MCF 10A (cell line): ENCODE results near the gene BHLHE40. TPM values are rescaled to one million over a fixed set of nuclear protein-coding genes. Genes with fewer than 3 reads are reported as not detected.

Source experiments
- BruUV-seq: library from RNA; stranded (reverse); fragments of 400-500 nt; replicated peaks from 2 replicates; lab custom pipeline; 2021; lab: Mats Ljungman, UMichigan
- CTCF ChIA-PET: fragments of 300-600 bp; sonication (Branson Sonifier 250); formaldehyde crosslinking; extraction: SDS; loops from one replicate; lab custom pipeline; 2021; ENCODE audit warnings: antibody characterized with exemption, inconsistent platforms; lab: Yijun Ruan, JAX
- POLR2A ChIA-PET: fragments of 300-600, 350-650 bp; sonication (Branson Sonifier 250); formaldehyde crosslinking; extraction: SDS; loops from one replicate; lab custom pipeline; 2020; ENCODE audit warnings: antibody characterized with exemption, inconsistent platforms; lab: Yijun Ruan, JAX
- DNase-seq: peaks from one replicate; pipeline ENCODE4 v3.0.0-alpha.2; 2018; ENCODE audit not compliant: unreplicated experiment
- H3K27ac Mint-ChIP-seq: one replicate; pipeline ENCODE4 v1.8.0; 2022; ENCODE audit warnings: mild to moderate bottlenecking, low read depth, mixed read lengths; ENCODE audit not compliant: unreplicated experiment
- H3K27me3 Mint-ChIP-seq: one replicate; pipeline ENCODE4 v1.8.0; 2022; ENCODE audit warnings: mixed read lengths; ENCODE audit not compliant: insufficient read depth, unreplicated experiment
- H3K36me3 Mint-ChIP-seq: one replicate; pipeline ENCODE4 v1.8.0; 2022; ENCODE audit warnings: mild to moderate bottlenecking, moderate library complexity, mixed read lengths; ENCODE audit not compliant: insufficient read depth, unreplicated experiment
- H3K4me1 Mint-ChIP-seq: one replicate; pipeline ENCODE4 v1.8.0; 2022; ENCODE audit warnings: mixed read lengths; ENCODE audit not compliant: insufficient read depth, unreplicated experiment
- H3K4me3 Mint-ChIP-seq: one replicate; pipeline ENCODE4 v1.8.0; 2022; ENCODE audit warnings: mild to moderate bottlenecking, moderate library complexity, mixed read lengths; ENCODE audit not compliant: unreplicated experiment
- H3K9me3 Mint-ChIP-seq: one replicate; pipeline ENCODE4 v1.8.0; 2022; ENCODE audit warnings: mixed read lengths; ENCODE audit not compliant: unreplicated experiment
- intact Hi-C: fragments of 100-400 bp; cut with micrococcal nuclease; formaldehyde crosslinking; loops from 2 replicates; pipeline ENCODE4 v1.14.1; 2022
- total RNA-seq: library from RNA; stranded (reverse); gene quantifications from 2 replicates; pipeline ENCODE4 v1.2.3, GENCODE V29; 2022
- TF ChIP-seq, protein P1 (sequence below): fragments of 200-600 bp; IDR thresholded peaks from one replicate; pipeline ENCODE4 v1.8.0; 2022; ENCODE audit warnings: antibody characterized with exemption, mild to moderate bottlenecking; ENCODE audit not compliant: unreplicated experiment

BHLHE40 gene
- total RNA-seq, 1 experiment from 2014 or later, result 16.8 TPM

DNA sequence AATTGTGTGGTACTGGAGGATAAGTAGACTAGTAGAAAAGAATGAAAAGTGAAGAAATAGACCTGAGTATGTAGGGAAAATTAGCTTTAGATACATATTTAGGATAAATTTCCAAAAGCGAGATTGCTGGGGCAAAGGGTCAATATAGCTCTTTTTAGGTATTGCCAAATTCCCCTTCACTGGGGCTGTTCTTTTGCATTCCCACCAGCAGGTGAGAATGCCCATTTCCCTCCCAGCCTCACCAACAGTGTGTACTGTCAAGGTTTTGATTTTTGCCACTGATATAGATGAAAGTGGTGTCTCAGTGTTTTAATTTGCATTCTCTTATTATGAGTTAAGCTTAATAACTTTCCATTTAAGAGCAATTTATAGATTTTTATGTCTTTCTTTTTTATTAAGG lies 35.7 kb upstream of the BHLHE40 start:
- no peak overlapping the region for H3K4me3 Mint-ChIP-seq
- no peak overlapping the region for H3K27ac Mint-ChIP-seq
- BruUV-seq, result no TSS peak
- H3K4me1 Mint-ChIP-seq, result no peaks in the 10 kb centered on the region
- intact Hi-C loops, result no loop called here
- TF ChIP-seq, protein P1, sequence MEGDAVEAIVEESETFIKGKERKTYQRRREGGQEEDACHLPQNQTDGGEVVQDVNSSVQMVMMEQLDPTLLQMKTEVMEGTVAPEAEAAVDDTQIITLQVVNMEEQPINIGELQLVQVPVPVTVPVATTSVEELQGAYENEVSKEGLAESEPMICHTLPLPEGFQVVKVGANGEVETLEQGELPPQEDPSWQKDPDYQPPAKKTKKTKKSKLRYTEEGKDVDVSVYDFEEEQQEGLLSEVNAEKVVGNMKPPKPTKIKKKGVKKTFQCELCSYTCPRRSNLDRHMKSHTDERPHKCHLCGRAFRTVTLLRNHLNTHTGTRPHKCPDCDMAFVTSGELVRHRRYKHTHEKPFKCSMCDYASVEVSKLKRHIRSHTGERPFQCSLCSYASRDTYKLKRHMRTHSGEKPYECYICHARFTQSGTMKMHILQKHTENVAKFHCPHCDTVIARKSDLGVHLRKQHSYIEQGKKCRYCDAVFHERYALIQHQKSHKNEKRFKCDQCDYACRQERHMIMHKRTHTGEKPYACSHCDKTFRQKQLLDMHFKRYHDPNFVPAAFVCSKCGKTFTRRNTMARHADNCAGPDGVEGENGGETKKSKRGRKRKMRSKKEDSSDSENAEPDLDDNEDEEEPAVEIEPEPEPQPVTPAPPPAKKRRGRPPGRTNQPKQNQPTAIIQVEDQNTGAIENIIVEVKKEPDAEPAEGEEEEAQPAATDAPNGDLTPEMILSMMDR, result peak; percentile 8
- H3K36me3 Mint-ChIP-seq, result no peaks in the 10 kb centered on the region
- POLR2A ChIA-PET, result interaction anchor here (0.7 kb wide), 1 partner anchor 91 kb away, joined by 3 read pairs; no protein-coding TSS in a partner anchor
- CTCF ChIA-PET, result interaction anchor here (0.6 to 1.3 kb wide), 3 partner anchors 11 to 16 kb away, joined by 3 to 4 read pairs (median 3); no protein-coding TSS in a partner anchor
- no peaks in the 10 kb centered on the region for H3K9me3 Mint-ChIP-seq
- no peaks in the 10 kb centered on the region for H3K27me3 Mint-ChIP-seq
- DNase-seq, result peak; percentile 24

DNA sequence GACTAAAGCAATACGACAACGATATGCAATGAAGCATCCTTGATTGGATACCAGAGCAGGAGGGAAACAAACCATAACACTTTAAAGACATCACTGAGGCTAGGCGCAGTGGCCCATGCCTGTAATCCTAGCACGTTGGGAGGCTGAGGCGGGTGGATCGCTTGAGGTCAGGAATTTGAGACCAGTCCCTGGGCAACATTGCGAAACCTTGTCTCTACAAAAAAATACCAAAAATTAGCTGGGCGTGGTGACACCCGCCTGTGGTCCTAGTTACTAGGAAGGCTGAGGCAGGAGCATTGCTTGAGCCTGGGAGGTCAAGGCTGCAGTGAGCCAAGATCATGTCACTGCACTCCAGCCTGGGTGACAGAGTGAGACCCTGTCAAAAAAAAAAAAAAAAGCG lies 33.9 kb upstream of the BHLHE40 start:
- ChIA-PET POLR2A (no interaction called here), CTCF (no interaction called here)
- no peaks in the 10 kb centered on the region for H3K27me3 Mint-ChIP-seq
- no peak overlapping the region for H3K4me3 Mint-ChIP-seq
- no peaks in the 10 kb centered on the region for H3K36me3 Mint-ChIP-seq
- TF ChIP-seq, protein P1, result no peak
- H3K4me1 Mint-ChIP-seq, result no peaks in the 10 kb centered on the region
- H3K27ac Mint-ChIP-seq, result no peak overlapping the region
- no peaks in the 10 kb centered on the region for H3K9me3 Mint-ChIP-seq
- BruUV-seq, result no TSS peak
- intact Hi-C loops, result no loop called here
- DNase-seq, result no peak

DNA sequence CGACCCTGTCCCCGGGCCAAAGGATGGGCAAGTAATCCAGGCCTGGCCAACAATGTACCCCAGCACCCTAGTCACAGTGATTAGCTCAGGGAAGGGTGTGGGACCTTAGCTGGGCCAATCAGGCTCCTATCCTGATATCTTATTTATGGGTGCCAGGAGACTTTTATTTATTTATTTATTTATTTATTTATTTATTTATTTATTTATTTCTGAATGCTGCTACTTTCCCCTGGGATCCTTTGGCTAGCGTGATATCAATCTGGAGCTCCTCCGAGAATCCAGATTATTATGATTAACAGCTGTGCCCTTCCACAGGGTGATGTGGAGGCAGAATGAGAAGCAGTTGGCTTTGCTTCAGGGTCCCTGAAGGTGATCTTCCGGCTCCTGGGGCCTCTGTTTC lies 32.2 kb upstream of the BHLHE40 start:
- TF ChIP-seq, protein P1, result no peak
- CTCF ChIA-PET, result interaction anchor here (0.6 to 1.0 kb wide), 2 partner anchors 56 to 147 kb away, joined by 3 to 4 read pairs; no protein-coding TSS in a partner anchor

DNA sequence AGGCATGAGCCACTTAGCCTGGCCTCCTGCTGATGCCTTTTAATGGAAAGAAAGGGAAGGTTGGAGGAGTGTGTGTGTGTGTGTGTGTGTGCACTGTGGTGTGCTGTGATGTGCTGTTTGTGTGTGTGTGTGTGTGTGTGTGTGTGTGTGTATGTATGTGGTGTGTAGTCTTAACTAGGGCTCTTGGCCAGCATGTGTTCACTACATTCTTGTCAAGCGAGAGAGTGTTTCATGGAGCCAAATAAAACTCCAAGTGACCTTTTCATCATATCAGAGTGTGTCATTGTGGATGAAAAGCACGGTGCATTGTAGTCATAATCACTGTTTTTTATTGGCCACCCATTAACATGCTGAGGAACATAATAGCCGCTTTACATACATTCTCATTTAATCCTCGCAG lies 30.8 kb upstream of the BHLHE40 start:
- H3K27me3 Mint-ChIP-seq, result no peaks in the 10 kb centered on the region
- DNase-seq, result no peak
- no peaks in the 10 kb centered on the region for H3K36me3 Mint-ChIP-seq
- no peaks in the 10 kb centered on the region for H3K9me3 Mint-ChIP-seq
- H3K4me1 Mint-ChIP-seq, result no peaks in the 10 kb centered on the region
- intact Hi-C loops, result no loop called here
- TF ChIP-seq, protein P1, result no peak
- H3K4me3 Mint-ChIP-seq, result no peak overlapping the region
- H3K27ac Mint-ChIP-seq, result no peak overlapping the region
- POLR2A ChIA-PET, result interaction anchor here (0.9 kb wide), 2 partner anchors 37 to 227 kb away, joined by 3 to 4 read pairs; no protein-coding TSS in a partner anchor
- no TSS peak for BruUV-seq
- CTCF ChIA-PET, result interaction anchor here (0.6 to 1.1 kb wide), 4 partner anchors 11 to 1383 kb away, joined by 3 read pairs; no protein-coding TSS in a partner anchor

More for the DNA sequence above, 32.2 kb upstream of the BHLHE40 start:
- no peak for DNase-seq
- Mint-ChIP-seq H3K4me3 (no peak overlapping the region), H3K9me3 (no peaks in the 10 kb centered on the region), H3K27ac (no peak overlapping the region), H3K27me3 (no peaks in the 10 kb centered on the region), H3K36me3 (no peaks in the 10 kb centered on the region), H3K4me1 (no peaks in the 10 kb centered on the region)
- intact Hi-C loops, result no loop called here
- BruUV-seq, result no TSS peak
- POLR2A ChIA-PET, result no interaction called here
